Motor neuron (in vitro differentiated cells): Measurements from ENCODE around the gene SLC10A1. TPM values are rescaled to one million over a fixed set of nuclear protein-coding genes. Genes with fewer than 3 reads are reported as not detected.
"Not testable (repeated sequence)": the region's sequence is repeated elsewhere in the genome, so short reads cannot be mapped to it uniquely, and the experiment has no call there.

Source experiments
- ATAC-seq, 8 experiments: fragments of 200-7000 bp; cut with Tn5 transposase; replicated peaks in 6 of 8; 2 replicates each; pipeline ENCODE4 v1.8.0; 2021; ENCODE audit warnings: mild to moderate bottlenecking in 8 of 8, moderate library complexity in 8 of 8
- H3K27ac ChIP-seq, 2 donors: fragments of 250-450 bp; sonication (Bioruptor Pico); 2 replicates each; pipeline ENCODE4 v1.9.0; 2021; ENCODE audit warnings: antibody characterized with exemption in 2 of 2, mild to moderate bottlenecking in 2 of 2, moderate library complexity in 1 of 2
- H3K4me1 ChIP-seq, 2 donors: fragments of 250-450 bp; sonication (Bioruptor Pico); replicated peaks in 1 of 2; 2 replicates each; pipeline ENCODE4 v1.6.1; 2021; ENCODE audit warnings: antibody characterized with exemption in 2 of 2, mild to moderate bottlenecking in 2 of 2, moderate library complexity in 1 of 2
- H3K4me3 ChIP-seq, 5 donors: fragments of 250-450 bp; sonication (Bioruptor Pico); 2 replicates each; pipeline ENCODE4 v1.9.0; 2021; ENCODE audit warnings: antibody characterized with exemption in 5 of 5, mild to moderate bottlenecking in 5 of 5, moderate library complexity in 4 of 5
- WGBS, 10 experiments: fragments of 450-650 bp; shearing (Covaris generic); methylation state at CpG; one replicate each; pipeline ENCODE4 v1.0.0; 2022; 5-methylcytosine and 5-hydroxymethylcytosine counted together
- in situ Hi-C, 9 experiments: fragments of 400-800 bp; cut with MboI; loops; one replicate each; pipeline ENCODE4 v1.15.0; 2021; ENCODE audit warnings: low sequenced_read_pairs in 9 of 9, low pct_unique_long_range_greater_than_20kb in 2 of 9; ENCODE audit not compliant: unreplicated experiment in 9 of 9
- total RNA-seq, 8 experiments: library from RNA; unstranded; fragments of 300-600 nt; gene quantifications; 2 replicates each; pipeline versions ENCODE4 v1.2.3 to v1.2.4, GENCODE V29; 2022

Gene SLC10A1
- total RNA-seq, 8 experiments from 2014 or later = 0.82 to 2.8 (median 0.98) TPM

GRCh38 chr14:69820991-69821390 is 23.9 kb upstream of the SLC10A1 start:
- Histone ChIP-seq H3K27ac (no peak overlapping the region), H3K4me1 (no peaks in the 10 kb centered on the region), H3K4me3 (no peak overlapping the region)
- in situ Hi-C loops = loop anchor here in 5 of 9 experiments (10.0 to 25.0 kb wide), 4 partner anchors 204 to 741 kb away; no protein-coding TSS in a partner anchor
- 0 to 100% (median 10%) methylated on average over 1 to 2 of the region's 2 CpGs; no CpG with 5 or more reads in 3 of the 10 experiments for WGBS, 10 experiments
- no peak for ATAC-seq

- 80 to 100% (median 89%) methylated on average over 2 to 5 of the region's 8 CpGs; no CpG with 5 or more reads in 7 of the 10 experiments for WGBS, 10 experiments
- Histone ChIP-seq H3K4me3 (no peak overlapping the region), H3K4me1 (no peaks in the 10 kb centered on the region), H3K27ac (no peak overlapping the region)
- ATAC-seq = peak in 1 of 8 experiments; percentile 23
- in situ Hi-C loops = loop anchor here in 8 of 9 experiments (10.0 to 25.0 kb wide), 5 partner anchors 205 to 743 kb away; no protein-coding TSS in a partner anchor
These were observed 22.6 kb upstream of the SLC10A1 start for GRCh38 chr14:69819607-69820006.

GRCh38 chr14:69818758-69819191 is 21.7 kb upstream of the SLC10A1 start:
- Histone ChIP-seq H3K27ac (no peak overlapping the region), H3K4me3 (no peak overlapping the region), H3K4me1 (no peaks in the 10 kb centered on the region)
- ATAC-seq = peak; percentile 79 to 97 (median 86)
- WGBS, 10 experiments = 0 to 100% (median 27%) methylated on average over 1 to 4 of the region's 11 CpGs; no CpG with 5 or more reads in 4 of the 10 experiments
- in situ Hi-C loops = loop anchor here in 8 of 9 experiments (10.0 to 25.0 kb wide), 5 partner anchors 206 to 744 kb away; no protein-coding TSS in a partner anchor

GRCh38 chr14:69816216-69816615 is 19.2 kb upstream of the SLC10A1 start:
- no peak overlapping the region for H3K4me3 ChIP-seq
- in situ Hi-C loops = loop anchor here in 8 of 9 experiments (10.0 to 25.0 kb wide), 5 partner anchors 209 to 746 kb away; no protein-coding TSS in a partner anchor
- no peak for ATAC-seq
- 40 to 100% (median 80%) methylated on average over 1 to 4 of the region's 5 CpGs; no CpG with 5 or more reads in 3 of the 10 experiments for WGBS, 10 experiments
- H3K4me1 ChIP-seq = no peaks in the 10 kb centered on the region
- no peak overlapping the region for H3K27ac ChIP-seq

- 35 to 100% (median 76%) methylated on average over 1 to 4 of the region's 5 CpGs; no CpG with 5 or more reads in 2 of the 10 experiments for WGBS, 10 experiments
- in situ Hi-C loops = loop anchor here in 8 of 9 experiments (10.0 to 25.0 kb wide), 5 partner anchors 209 to 747 kb away; no protein-coding TSS in a partner anchor
- no peak overlapping the region for H3K4me3 ChIP-seq
- ATAC-seq = no peak
- no peaks in the 10 kb centered on the region for H3K4me1 ChIP-seq
- H3K27ac ChIP-seq = no peak overlapping the region
These were observed 18.5 kb upstream of the SLC10A1 start for GRCh38 chr14:69815556-69815955.

- WGBS, 10 experiments = 17 to 83% (median 60%) methylated on average over 1 to 3 of the region's 3 CpGs; no CpG with 5 or more reads in 5 of the 10 experiments
- in situ Hi-C loops = loop anchor here in 8 of 9 experiments (10.0 to 25.0 kb wide), 5 partner anchors 210 to 748 kb away; no protein-coding TSS in a partner anchor
- Histone ChIP-seq H3K4me1 (no peaks in the 10 kb centered on the region), H3K27ac (no peak overlapping the region), H3K4me3 (no peak overlapping the region)
- no peak for ATAC-seq
These were observed 17.4 kb upstream of the SLC10A1 start for GRCh38 chr14:69814397-69814796.

GRCh38 chr14:69813346-69813745 is 16.3 kb upstream of the SLC10A1 start:
- in situ Hi-C loops = loop anchor here in 8 of 9 experiments (10.0 to 25.0 kb wide), 5 partner anchors 211 to 749 kb away; no protein-coding TSS in a partner anchor
- ATAC-seq = not testable (repeated sequence)

GRCh38 chr14:69812711-69813110 is 15.7 kb upstream of the SLC10A1 start:
- in situ Hi-C loops = loop anchor here in 8 of 9 experiments (10.0 to 25.0 kb wide), 5 partner anchors 212 to 750 kb away; no protein-coding TSS in a partner anchor
- 40 to 100% (median 79%) methylated on average over 1 to 9 of the region's 9 CpGs; no CpG with 5 or more reads in 1 of the 10 experiments for WGBS, 10 experiments
- no peak overlapping the region for H3K4me3 ChIP-seq

More at GRCh38 chr14:69813346-69813745, 16.3 kb upstream of the SLC10A1 start:
- H3K4me1 ChIP-seq, H3K4me3 ChIP-seq, H3K27ac ChIP-seq: not testable (repeated sequence)
- 33 to 100% (median 65%) methylated on average over 2 to 6 of the region's 6 CpGs; no CpG with 5 or more reads in 2 of the 10 experiments for WGBS, 10 experiments

GRCh38 chr14:69811868-69812252 is 14.8 kb upstream of the SLC10A1 start:
- no peak for ATAC-seq
- Histone ChIP-seq H3K4me1 (no peaks in the 10 kb centered on the region), H3K27ac (no peak overlapping the region), H3K4me3 (no peak overlapping the region)
- 44 to 96% (median 87%) methylated on average over 2 to 9 of the region's 10 CpGs; no CpG with 5 or more reads in 2 of the 10 experiments for WGBS, 10 experiments
- in situ Hi-C loops = loop anchor here in 8 of 9 experiments (10.0 to 25.0 kb wide), 5 partner anchors 213 to 750 kb away; no protein-coding TSS in a partner anchor

More at GRCh38 chr14:69812711-69813110, 15.7 kb upstream of the SLC10A1 start:
- ATAC-seq = no peak
- Histone ChIP-seq H3K27ac (no peak overlapping the region), H3K4me1 (no peaks in the 10 kb centered on the region)

- H3K4me1 ChIP-seq = no peaks in the 10 kb centered on the region
- no peak overlapping the region for H3K27ac ChIP-seq
- H3K4me3 ChIP-seq = no peak overlapping the region
- 60 to 100% (median 87%) methylated on average over 1 to 10 of the region's 13 CpGs; no CpG with 5 or more reads in 3 of the 10 experiments for WGBS, 10 experiments
- ATAC-seq = no peak
- in situ Hi-C loops = loop anchor here in 8 of 9 experiments (10.0 to 25.0 kb wide), 5 partner anchors 213 to 751 kb away; no protein-coding TSS in a partner anchor
These were observed 14.3 kb upstream of the SLC10A1 start for GRCh38 chr14:69811227-69811867.

GRCh38 chr14:69808919-69809808 is 12.1 kb upstream of the SLC10A1 start:
- H3K4me3 ChIP-seq = no peak overlapping the region
- H3K4me1 ChIP-seq = no peaks in the 10 kb centered on the region
- 40 to 100% (median 67%) methylated on average over 2 to 9 of the region's 12 CpGs for WGBS, 10 experiments
- in situ Hi-C loops = loop anchor here in 5 of 9 experiments (25.0 kb wide), 3 partner anchors 228 to 753 kb away; no protein-coding TSS in a partner anchor
- no peak for ATAC-seq
- no peak overlapping the region for H3K27ac ChIP-seq

- 17 to 100% (median 88%) methylated on average over 1 of the region's 1 CpG; no CpG with 5 or more reads in 5 of the 10 experiments for WGBS, 10 experiments
- Histone ChIP-seq H3K27ac (no peak overlapping the region), H3K4me3 (no peak overlapping the region), H3K4me1 (no peaks in the 10 kb centered on the region)
- in situ Hi-C loops = loop anchor here in 5 of 9 experiments (25.0 kb wide), 3 partner anchors 230 to 755 kb away; no protein-coding TSS in a partner anchor
- ATAC-seq = no peak
These were observed 10.2 kb upstream of the SLC10A1 start for GRCh38 chr14:69807192-69807591.
